GM19452 (cell line): ENCODE results near the gene BCL7A.
"Not testable (repeated sequence)": the region's sequence is repeated elsewhere in the genome, so short reads cannot be mapped to it uniquely, and the experiment has no call there.

Experiments
- ATAC-seq: cut with Tn5 transposase; IDR thresholded peaks from one replicate; pipeline ENCODE4 v1.9.1; 2021; ENCODE audit not compliant: unreplicated experiment

The BCL7A gene

DNA sequence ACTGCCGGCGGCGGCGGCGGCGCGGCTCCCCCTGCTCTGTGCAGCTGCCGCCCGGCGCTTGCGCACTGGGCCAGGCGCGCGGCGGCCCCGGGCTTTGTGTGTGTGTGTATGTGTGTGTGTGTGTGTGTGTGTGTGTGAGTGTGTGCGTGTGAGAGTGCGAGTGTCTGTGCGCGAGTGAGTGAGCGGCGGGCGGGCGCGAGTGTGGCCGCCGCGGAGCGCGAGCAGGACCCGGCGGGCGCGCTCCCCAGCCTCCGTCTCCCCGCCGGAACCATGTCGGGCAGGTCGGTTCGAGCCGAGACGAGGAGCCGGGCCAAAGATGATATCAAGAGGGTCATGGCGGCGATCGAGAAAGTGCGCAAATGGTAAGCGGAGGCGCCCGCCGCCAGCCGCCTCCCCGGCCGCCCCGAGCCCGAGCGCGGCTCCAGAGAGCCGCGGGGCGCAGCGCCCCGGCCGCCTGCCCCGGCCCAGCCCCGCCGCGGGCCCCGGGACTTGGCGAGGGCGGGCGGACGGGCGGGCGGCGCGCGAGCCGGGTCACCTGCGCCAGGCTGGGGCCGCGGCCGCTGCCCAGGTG lies at the start of gene BCL7A:
BCL7A (plus strand) TSS at position 63 of the 571 bp plus-strand sequence; CDS start at position 271, 208 bp downstream.
- ATAC-seq, result no peak

DNA sequence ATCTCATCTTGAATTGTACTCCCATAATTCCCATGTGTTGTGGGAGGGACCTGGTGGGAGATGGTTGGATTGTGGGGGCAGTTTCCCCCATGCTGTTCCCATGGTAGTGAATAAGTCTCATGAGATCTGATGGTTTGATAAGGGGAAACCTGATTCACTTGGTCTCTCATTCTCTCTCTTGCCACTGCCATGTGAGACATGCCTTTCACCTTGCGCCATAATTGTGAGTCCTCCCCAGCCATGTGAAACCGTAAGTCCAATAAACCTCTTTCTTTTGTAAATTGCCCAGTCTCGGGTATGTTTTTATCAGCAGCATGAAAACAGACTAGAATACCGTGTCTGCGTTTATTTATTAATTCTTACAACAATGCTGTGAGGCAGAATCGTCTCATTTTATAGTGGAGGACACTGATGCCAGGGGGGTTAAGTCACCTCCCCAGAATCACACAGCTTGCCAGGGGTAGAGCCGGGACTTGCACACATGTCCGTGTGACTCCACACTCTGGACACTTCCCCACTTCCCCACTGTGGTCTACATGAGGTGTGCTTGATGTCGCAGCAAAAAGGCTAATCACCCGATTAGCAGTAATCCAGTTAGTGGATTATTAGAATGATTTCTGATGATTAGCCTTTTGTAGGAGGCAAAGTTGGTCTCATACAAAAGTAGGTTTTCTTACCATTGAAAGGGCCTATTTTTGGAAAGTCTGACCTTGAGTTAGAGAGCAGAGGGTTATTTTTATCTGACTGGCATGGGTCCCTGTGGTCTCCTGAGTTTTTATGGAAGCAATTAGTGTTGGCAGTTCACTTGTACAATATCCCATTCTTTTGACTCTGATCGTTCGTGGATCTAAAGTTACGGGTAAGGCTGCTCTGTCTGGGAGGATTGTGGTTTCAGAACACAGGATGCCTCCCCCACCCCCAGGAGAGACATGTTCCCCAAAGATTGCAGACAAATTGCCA lies 47.4 kb upstream of the BCL7A start:
- no peak for ATAC-seq

- no peak for ATAC-seq
These were observed 46.7 kb upstream of the BCL7A start for GRCh38 chr12:121975021-121975420.

DNA sequence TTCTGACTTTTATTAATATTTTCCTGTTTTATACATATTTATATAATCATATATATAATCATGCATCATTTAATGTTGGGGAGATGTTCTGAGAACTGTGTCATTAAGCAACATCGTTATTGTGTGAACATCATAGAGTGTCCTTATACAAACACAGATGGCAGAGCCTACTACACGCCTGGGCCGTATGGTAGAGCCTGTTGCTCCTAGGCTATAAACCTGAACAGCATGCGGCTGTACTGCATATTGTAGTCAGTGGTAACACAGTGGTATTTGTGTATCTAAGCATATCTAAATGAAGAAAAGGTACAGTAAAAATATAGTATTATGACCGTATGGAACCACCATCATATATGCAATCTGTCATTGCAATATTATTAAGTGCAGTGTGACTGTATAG lies 44.7 kb upstream of the BCL7A start:
- ATAC-seq, result no peak

GRCh38 chr12:121980191-121980891 lies 41.3 kb upstream of the BCL7A start:
- no peak for ATAC-seq

DNA sequence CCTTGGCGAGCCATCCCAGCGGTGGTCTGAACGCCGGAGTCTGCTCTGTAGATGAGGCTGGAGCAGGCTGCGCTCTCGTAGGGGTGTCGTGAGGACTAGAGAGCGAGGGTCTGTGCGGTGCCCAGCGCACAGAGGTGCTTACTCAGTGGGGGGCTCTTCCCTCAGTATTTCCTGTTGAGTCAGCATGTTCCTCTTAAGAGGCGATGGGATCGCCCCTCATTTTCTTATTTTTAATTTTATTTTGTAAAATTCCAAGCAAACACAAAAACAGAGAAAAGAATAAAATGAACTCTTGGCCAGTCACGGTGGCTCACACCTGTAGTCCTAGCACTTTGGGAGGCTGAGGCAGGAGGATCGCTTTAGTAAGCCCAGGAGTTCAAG lies 40.8 kb upstream of the BCL7A start:
- no peak for ATAC-seq

DNA sequence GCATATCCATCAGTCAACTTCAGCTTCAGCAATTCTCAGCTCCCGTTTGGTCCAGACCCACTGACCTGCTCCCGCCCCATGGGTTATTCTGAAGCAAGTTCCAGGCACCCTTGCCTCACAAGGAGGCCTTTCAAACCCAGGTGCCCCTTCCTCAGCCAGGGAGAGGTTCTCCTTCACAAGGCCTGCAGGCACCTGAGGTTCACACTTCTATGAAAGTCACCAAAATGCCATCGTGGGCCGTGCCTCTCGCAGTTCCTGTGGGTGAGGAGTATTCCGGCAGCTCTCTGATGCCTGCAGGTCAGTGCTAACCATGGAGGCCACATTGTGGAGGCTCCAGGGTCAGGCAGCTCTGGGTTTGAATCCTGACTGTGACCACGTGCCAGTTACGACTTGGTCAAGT lies 40.2 kb upstream of the BCL7A start:
- no peak for ATAC-seq

- ATAC-seq, result no peak
These were observed 38.7 kb upstream of the BCL7A start for GRCh38 chr12:121982950-121983349.

DNA sequence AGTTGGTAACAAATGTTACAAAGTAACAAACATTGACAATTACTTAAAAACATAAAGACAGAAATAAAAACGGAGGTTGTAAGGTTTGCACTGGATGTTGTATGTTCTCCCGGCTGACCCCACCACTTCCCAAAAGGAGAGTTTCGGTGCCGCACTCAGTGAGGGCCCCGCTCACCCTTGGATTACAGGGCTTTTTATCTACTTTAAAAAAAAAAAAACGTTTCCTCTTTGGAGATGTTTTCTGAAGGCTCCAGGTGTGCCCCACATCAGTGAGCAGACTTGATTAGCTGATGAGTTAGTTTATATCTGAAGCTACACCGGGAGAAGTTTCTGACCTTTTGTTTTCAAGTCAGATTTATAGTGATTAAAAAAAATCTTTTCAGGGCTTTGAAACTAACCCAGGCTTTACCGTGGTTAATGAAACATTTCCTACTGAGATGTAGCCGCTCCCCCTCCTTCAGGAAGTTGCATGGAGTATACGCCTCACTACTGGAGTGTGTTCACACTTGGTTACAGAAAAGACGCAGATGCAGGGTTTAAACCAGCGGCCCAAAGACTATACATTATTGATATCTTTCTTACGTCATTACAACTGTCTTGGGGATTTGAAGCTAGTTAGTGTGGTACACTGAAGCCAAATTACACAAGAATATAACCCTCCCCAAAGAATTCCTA lies 38.0 kb upstream of the BCL7A start:
- ATAC-seq, result no peak

DNA sequence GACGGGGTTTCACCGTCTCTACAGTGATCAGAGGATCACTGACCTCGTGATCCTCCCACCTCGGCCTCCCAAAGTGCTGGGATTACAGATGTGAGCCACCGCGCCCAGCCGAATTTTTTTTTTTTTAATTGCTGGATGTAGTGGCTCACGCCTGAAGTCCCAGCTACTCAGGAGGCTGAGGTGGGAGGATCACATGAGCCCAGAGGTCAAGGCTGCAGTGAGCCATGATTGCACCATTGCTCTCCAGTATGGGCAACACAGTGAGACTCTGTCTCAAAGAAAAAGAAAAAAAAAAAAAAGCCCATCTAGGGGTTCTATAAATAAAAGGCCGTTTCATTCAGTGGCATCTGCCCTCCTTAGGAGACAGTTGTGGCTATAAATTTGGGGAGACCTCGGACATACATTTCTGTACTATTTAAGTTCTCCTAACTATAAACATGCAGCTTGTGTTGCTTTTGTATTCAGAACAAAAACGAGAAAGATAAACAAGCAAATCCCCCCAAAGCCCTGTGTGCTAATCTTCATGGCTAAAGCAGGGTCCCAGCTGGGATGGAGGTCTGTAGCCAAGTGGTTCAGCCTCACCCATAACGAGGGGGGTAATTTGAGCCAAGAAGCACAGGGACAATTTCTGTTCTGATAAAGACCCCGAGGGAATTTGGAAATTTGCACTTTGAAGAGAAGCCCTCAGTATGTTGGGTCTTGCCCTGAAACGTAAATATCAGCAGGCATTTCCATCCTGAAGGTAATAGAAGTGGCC lies 35.0 kb upstream of the BCL7A start:
- no peak for ATAC-seq

DNA sequence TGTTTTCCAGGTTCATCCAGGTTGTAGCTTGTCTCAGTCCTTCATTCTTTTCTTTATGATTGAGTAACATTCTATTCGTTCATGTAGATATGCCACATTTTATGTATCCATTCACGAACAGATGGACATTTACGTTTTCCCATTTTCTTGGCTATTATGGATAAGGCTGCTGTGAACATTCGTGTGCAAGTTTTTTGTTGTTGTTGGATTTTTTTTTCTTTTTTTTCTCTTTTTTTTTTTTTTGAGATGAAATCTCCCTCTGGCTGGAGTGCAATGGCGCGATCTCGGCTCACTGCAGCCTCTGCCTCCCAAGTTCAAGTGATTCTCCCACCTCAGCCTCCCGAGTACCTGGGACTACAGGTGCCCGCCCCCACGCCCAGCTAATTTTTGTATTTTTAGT lies 33.2 kb upstream of the BCL7A start:
- not testable (repeated sequence) for ATAC-seq

GRCh38 chr12:121989276-121990113 lies 32.2 kb upstream of the BCL7A start:
- ATAC-seq, result no peak

DNA sequence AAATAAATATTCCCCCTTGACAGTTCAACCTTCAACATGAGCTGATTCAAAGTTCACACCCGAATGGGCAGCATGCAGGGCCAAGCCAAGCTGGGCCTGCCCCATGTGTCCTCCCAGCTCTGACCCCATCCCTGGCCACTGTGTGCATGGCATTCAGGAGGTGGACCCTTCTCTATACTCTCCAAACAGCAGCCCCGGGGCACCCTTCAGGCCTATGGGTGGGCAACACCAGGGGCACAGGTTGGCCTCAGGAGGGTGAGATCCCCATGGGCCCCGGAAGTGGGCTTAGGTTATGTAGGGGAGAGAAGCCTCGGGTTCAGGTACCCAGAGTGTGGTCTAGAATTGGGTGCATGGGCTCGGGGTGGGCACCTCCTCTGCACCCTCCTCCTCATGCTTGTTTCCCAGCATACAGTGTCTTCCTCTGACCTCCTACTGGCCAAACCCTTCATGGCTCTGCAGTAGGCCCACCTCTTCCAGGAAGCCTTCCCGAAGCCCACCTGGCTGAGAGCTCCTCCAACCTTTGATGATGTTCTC lies 31.5 kb upstream of the BCL7A start:
- ATAC-seq, result no peak

DNA sequence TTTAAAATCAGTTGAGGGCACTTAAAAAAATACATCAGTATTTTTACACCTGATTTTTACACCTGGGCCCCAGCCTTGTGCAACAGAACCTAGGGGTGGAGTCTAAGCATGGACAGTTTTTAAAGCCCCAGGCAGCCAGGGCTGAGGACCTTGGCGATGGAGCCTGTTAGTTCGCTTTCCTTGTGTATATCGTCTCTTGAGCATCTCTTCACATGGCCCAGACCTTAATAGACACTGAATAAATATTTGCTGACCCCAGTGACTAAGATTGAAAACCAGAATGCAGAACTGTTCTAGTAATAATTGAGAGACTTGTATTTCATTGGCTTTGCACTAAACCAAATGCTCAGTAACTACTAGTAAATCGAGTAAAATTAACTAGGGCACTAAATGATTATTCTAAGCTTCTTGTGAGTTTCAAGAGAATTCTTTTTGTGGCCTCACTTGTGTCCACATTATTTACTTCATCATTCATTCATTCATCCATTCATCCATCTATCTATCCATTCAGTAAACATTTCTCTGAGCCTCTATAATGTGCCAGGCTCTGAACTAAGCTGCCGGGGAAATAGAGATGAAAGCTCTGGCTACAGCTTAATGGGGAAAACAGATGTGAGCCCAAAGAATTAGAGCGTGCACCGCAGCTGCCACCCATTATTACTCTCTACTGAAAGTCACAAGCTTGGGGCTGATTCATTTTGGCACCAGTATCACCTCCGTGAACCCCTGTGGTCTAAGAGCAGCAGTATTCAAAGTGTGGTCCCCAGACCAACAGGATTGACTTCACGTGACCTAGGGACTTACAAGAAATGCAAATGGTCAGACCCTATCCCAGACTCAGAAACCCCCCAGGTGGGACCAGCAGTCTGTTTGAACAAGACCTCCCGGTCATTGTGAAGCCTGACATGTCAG lies 30.7 kb upstream of the BCL7A start:
- ATAC-seq, result peak; percentile 74

- ATAC-seq, result peak; percentile 80
These were observed 29.4 kb upstream of the BCL7A start for GRCh38 chr12:121992059-121992879.

- no peak for ATAC-seq
These were observed 25.4 kb upstream of the BCL7A start for GRCh38 chr12:121996050-121996944.
